A549 (cell line): ENCODE measurements around the gene CRIP3.
"Not testable (repeated sequence)": the region's sequence is repeated elsewhere in the genome, so short reads cannot be mapped to it uniquely, and the experiment has no call there.

ENCODE experiments used
- POLR2A ChIP-seq: IDR thresholded peaks from 2 replicates; pipeline ENCODE4 v1.6.1; 2012; ENCODE audit warnings: mild to moderate bottlenecking, low read length
- TF ChIP-seq, protein P1 (sequence below): IDR thresholded peaks from 2 replicates; pipeline ENCODE4 v1.6.1; 2012
- TF ChIP-seq, protein P2 (sequence below): fragments of >200 bp; sonication (Bioruptor Twin); formaldehyde crosslinking; IDR thresholded peaks from 3 replicates; pipeline ENCODE4 v1.5.1; 2016

DNA sequence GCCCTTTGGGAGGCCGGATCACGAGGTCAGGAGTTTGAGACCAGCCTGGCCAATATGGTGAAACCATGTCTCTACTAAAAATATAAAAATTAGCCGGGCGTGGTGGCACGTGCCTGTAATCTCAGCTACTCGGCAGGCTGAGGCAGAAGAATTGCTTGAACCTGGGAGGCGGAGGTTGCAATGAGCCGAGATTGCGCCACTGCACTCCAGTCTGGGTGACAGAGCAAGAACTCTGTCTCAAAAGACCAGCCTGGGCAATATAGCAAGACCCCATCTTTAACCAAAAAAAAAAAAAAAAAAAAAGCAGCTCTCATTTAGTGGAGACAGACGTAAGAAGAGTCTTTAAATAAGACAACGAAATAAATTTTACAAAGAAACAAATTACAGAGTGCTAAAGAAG, 37.6 kb upstream of the CRIP3 start:
- not testable (repeated sequence) for TF ChIP-seq POLR2A
- TF ChIP-seq, protein P1, sequence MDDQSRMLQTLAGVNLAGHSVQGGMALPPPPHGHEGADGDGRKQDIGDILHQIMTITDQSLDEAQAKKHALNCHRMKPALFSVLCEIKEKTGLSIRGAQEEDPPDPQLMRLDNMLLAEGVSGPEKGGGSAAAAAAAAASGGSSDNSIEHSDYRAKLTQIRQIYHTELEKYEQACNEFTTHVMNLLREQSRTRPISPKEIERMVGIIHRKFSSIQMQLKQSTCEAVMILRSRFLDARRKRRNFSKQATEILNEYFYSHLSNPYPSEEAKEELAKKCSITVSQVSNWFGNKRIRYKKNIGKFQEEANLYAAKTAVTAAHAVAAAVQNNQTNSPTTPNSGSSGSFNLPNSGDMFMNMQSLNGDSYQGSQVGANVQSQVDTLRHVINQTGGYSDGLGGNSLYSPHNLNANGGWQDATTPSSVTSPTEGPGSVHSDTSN = not testable (repeated sequence)
- TF ChIP-seq, protein P2, sequence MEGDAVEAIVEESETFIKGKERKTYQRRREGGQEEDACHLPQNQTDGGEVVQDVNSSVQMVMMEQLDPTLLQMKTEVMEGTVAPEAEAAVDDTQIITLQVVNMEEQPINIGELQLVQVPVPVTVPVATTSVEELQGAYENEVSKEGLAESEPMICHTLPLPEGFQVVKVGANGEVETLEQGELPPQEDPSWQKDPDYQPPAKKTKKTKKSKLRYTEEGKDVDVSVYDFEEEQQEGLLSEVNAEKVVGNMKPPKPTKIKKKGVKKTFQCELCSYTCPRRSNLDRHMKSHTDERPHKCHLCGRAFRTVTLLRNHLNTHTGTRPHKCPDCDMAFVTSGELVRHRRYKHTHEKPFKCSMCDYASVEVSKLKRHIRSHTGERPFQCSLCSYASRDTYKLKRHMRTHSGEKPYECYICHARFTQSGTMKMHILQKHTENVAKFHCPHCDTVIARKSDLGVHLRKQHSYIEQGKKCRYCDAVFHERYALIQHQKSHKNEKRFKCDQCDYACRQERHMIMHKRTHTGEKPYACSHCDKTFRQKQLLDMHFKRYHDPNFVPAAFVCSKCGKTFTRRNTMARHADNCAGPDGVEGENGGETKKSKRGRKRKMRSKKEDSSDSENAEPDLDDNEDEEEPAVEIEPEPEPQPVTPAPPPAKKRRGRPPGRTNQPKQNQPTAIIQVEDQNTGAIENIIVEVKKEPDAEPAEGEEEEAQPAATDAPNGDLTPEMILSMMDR = not testable (repeated sequence)
